Gastroesophageal sphincter (tissue), 3 donors: ENCODE results near the gene NXPE4.

Source experiments
- CTCF ChIP-seq, 4 experiments: fragments of 200-600 bp in 2 of 4; fragments of 450-650 bp in 2 of 4; sonication (generic) in 1 of 4; IDR thresholded peaks; one replicate each; pipeline ENCODE4 v1.5.1; 2017 to 2019; ENCODE audit warnings: antibody characterized with exemption in 4 of 4, mild to moderate bottlenecking in 2 of 4, moderate library complexity in 2 of 4
- POLR2AphosphoS5 ChIP-seq: sonication (generic); formaldehyde crosslinking; IDR thresholded peaks from one replicate; pipeline ENCODE4 v1.6.1; 2017; ENCODE audit warnings: antibody characterized with exemption

- TF ChIP-seq CTCF (IDR thresholded peaks at IDR 0.05), result no peak
- no peak for TF ChIP-seq POLR2AphosphoS5
These were observed 20.1 kb upstream of the NXPE4 start for GRCh38 chr11:114615448-114616361.
